Measurements from ENCODE around the gene CYTH3.

CYTH3 gene

GRCh38 chr7:6148724-6149360 lies 123.6 kb downstream of the CYTH3 start:
- Histone ChIP-seq H3K36me3 (replicated peaks) (peaks cover 79% of the 10 kb centered on the region), H3K4me3 (ENCODE audit: low read depth, low read length) (no peak overlapping the region), H3K27ac (no peak overlapping the region), H3K27me3 (replicated peaks) (no peaks in the 10 kb centered on the region)
- TF ChIP-seq CTCF (IDR thresholded peaks at IDR 0.05; ENCODE audit: low read depth, low read length, missing control alignments) = no peak
- in situ Hi-C loops (cut with HindIII; ENCODE audit: low pct_ligation_motif_present, low sequenced_read_pairs) = loop anchor here (25.0 kb wide), 1 partner anchor 112 kb away; the partner anchor contains the start of gene ANKRD61
- DNase-seq = no peak

- DNase-seq = no peak
- no peaks in the 10 kb centered on the region for H3K27me3 ChIP-seq (replicated peaks)
- H3K4me3 ChIP-seq (ENCODE audit: low read depth, low read length) = no peak overlapping the region
- H3K36me3 ChIP-seq (replicated peaks) = peaks cover 72% of the 10 kb centered on the region
- no peak for TF ChIP-seq CTCF (IDR thresholded peaks at IDR 0.05; ENCODE audit: low read depth, low read length, missing control alignments)
- in situ Hi-C loops (cut with HindIII; ENCODE audit: low pct_ligation_motif_present, low sequenced_read_pairs) = loop anchor here (25.0 kb wide), 1 partner anchor 110 kb away; the partner anchor contains the start of gene ANKRD61
- H3K27ac ChIP-seq = no peak overlapping the region
Measured at GRCh38 chr7:6147627-6148026, 124.8 kb downstream of the CYTH3 start.

- TF ChIP-seq CTCF (IDR thresholded peaks at IDR 0.05; ENCODE audit: low read depth, low read length, missing control alignments) = no peak
- in situ Hi-C loops (cut with HindIII; ENCODE audit: low pct_ligation_motif_present, low sequenced_read_pairs) = loop anchor here (25.0 kb wide), 1 partner anchor 109 kb away; the partner anchor contains the start of gene ANKRD61
- no peak for DNase-seq
- Histone ChIP-seq H3K27me3 (replicated peaks) (no peaks in the 10 kb centered on the region), H3K36me3 (replicated peaks) (peaks cover 63% of the 10 kb centered on the region), H3K4me3 (ENCODE audit: low read depth, low read length) (no peak overlapping the region), H3K27ac (no peak overlapping the region)
Measured at GRCh38 chr7:6146666-6147065, 125.8 kb downstream of the CYTH3 start.

- no peak overlapping the region for H3K27ac ChIP-seq
- H3K36me3 ChIP-seq (replicated peaks) = peaks cover 56% of the 10 kb centered on the region
- no peak for TF ChIP-seq CTCF (IDR thresholded peaks at IDR 0.05; ENCODE audit: low read depth, low read length, missing control alignments)
- no peak for DNase-seq
- H3K27me3 ChIP-seq (replicated peaks) = no peaks in the 10 kb centered on the region
- in situ Hi-C loops (cut with HindIII; ENCODE audit: low pct_ligation_motif_present, low sequenced_read_pairs) = loop anchor here (25.0 kb wide), 1 partner anchor 107 kb away; the partner anchor contains the start of gene ANKRD61
- no peak overlapping the region for H3K4me3 ChIP-seq (ENCODE audit: low read depth, low read length)
Measured at GRCh38 chr7:6143997-6144396, 128.4 kb downstream of the CYTH3 start.

- peaks cover 46% of the 10 kb centered on the region for H3K36me3 ChIP-seq (replicated peaks)
- H3K27me3 ChIP-seq (replicated peaks) = no peaks in the 10 kb centered on the region
- DNase-seq = no peak
- H3K27ac ChIP-seq = no peak overlapping the region
- no peak overlapping the region for H3K4me3 ChIP-seq (ENCODE audit: low read depth, low read length)
- TF ChIP-seq CTCF (IDR thresholded peaks at IDR 0.05; ENCODE audit: low read depth, low read length, missing control alignments) = no peak
- in situ Hi-C loops (cut with HindIII; ENCODE audit: low pct_ligation_motif_present, low sequenced_read_pairs) = loop anchor here (25.0 kb wide), 1 partner anchor 106 kb away; the partner anchor contains the start of gene ANKRD61
Measured at GRCh38 chr7:6142871-6143380, 129.5 kb downstream of the CYTH3 start.

All from brain microvascular endothelial cell (primary cell).